ENCODE results near the gene LOC101059915.
A peak's percentile ranks its signal among the peaks of the same experiment; 100 is the strongest.
"Not testable (repeated sequence)": the region's sequence is repeated elsewhere in the genome, so short reads cannot be mapped to it uniquely, and the experiment has no call there.

The LOC101059915 gene

GRCh38 chrX:71664202-71664601 is 3.1 kb upstream of the LOC101059915 start:
- peak; percentile 79 for FAIRE-seq

GRCh38 chrX:71664889-71665491 is 2.4 kb upstream of the LOC101059915 start:
- Histone ChIP-seq H3K79me2 (ENCODE audit: insufficient read depth, low read length) (no peaks in the 10 kb centered on the region), H3K4me1 (ENCODE audit: insufficient read depth, low read length) (no peaks in the 10 kb centered on the region), H2AFZ (ENCODE audit: low read length) (no peak overlapping the region), H3K27ac (ENCODE audit: extremely low read length, insufficient read depth, low read length) (no peak overlapping the region), H4K20me1 (ENCODE audit: insufficient read depth, low read length) (no peaks in the 10 kb centered on the region), H3K36me3 (replicated peaks in 1 of 2; ENCODE audit: control insufficient read depth in 1 of 2, insufficient read depth in 2 of 2, low read length in 2 of 2) (no peaks in the 10 kb centered on the region), H3K9ac (ENCODE audit: insufficient read depth, low read depth, low read length) (no peak overlapping the region), H3K4me3 (replicated peaks in 1 of 3; ENCODE audit: insufficient read depth in 1 of 3, low read depth in 2 of 3, low read length in 3 of 3) (no peak overlapping the region), H3K4me2 (ENCODE audit: low read depth, low read length) (no peak overlapping the region), H3K9me3 (ENCODE audit: low read length) (no peaks in the 10 kb centered on the region), H3K27me3 (ENCODE audit: control insufficient read depth in 1 of 2, insufficient read depth in 2 of 2, low read length in 2 of 2) (no peaks in the 10 kb centered on the region; a peak in 1 of 5 replicates)
- POLR2A ChIA-PET = no interaction called here
- FAIRE-seq (no peak), DNase-seq (ENCODE audit: low spot score) (no peak), ATAC-seq (no peak)
- WGBS (ENCODE audit: low lambda C conversion rate) = 93% methylated on average over 2 of the region's 16 CpGs
- no TSS peak for BruUV-seq (replicated peaks)
- CTCF ChIA-PET (ENCODE audit: low intra/inter-chr PET ratio, low total read pairs) = no interaction called here
- in situ Hi-C loops (cut with HindIII; ENCODE audit: extremely low pct_ligation_motif_present, low pct_unique_long_range_greater_than_20kb) = no loop called here
- TF ChIP-seq ZNF639 (CRISPR knock-in tag; conservative IDR thresholded peaks at IDR 0.05) = no peak
- intact Hi-C loops (cut with micrococcal nuclease; ENCODE audit: unreplicated experiment) = no loop called here

More at GRCh38 chrX:71664202-71664601, 3.1 kb upstream of the LOC101059915 start:
- WGBS (ENCODE audit: low lambda C conversion rate) = 40% methylated on average over 2 of the region's 8 CpGs
- H3K79me2 ChIP-seq (ENCODE audit: insufficient read depth, low read length); in situ Hi-C loops (cut with HindIII; ENCODE audit: extremely low pct_ligation_motif_present, low pct_unique_long_range_greater_than_20kb); H3K27me3 ChIP-seq (ENCODE audit: control insufficient read depth in 1 of 2, insufficient read depth in 2 of 2, low read length in 2 of 2); H2AFZ ChIP-seq (ENCODE audit: low read length); H3K9ac ChIP-seq (ENCODE audit: insufficient read depth, low read depth, low read length); intact Hi-C loops (cut with micrococcal nuclease; ENCODE audit: unreplicated experiment); CTCF ChIA-PET (ENCODE audit: low intra/inter-chr PET ratio, low total read pairs); H3K36me3 ChIP-seq (replicated peaks in 1 of 2; ENCODE audit: control insufficient read depth in 1 of 2, insufficient read depth in 2 of 2, low read length in 2 of 2); H3K4me3 ChIP-seq (replicated peaks in 1 of 3; ENCODE audit: insufficient read depth in 1 of 3, low read depth in 2 of 3, low read length in 3 of 3); H3K4me1 ChIP-seq (ENCODE audit: insufficient read depth, low read length); H4K20me1 ChIP-seq (ENCODE audit: insufficient read depth, low read length); POLR2A ChIA-PET; H3K9me3 ChIP-seq (ENCODE audit: low read length); H3K4me2 ChIP-seq (ENCODE audit: low read depth, low read length); BruUV-seq (replicated peaks); H3K27ac ChIP-seq (ENCODE audit: extremely low read length, insufficient read depth, low read length): not testable (repeated sequence)
- ATAC-seq = peak; percentile 96
- DNase-seq (ENCODE audit: low spot score) = peak; percentile 56
- TF ChIP-seq CTCF (CRISPR knock-in tag; IDR thresholded peaks at IDR 0.05) = peak; percentile 67
- 0 out of 2 replicates have a peak, but pooled peaks have one; percentile 2 for TF ChIP-seq SMC3 (IDR thresholded peaks at IDR 0.05; ENCODE audit: low read length)
- TF ChIP-seq STAG1 (CRISPR knock-in tag; IDR thresholded peaks at IDR 0.05) = peak; percentile 78
